ENCODE results near the gene SYT11. TPM values are rescaled to one million over a fixed set of nuclear protein-coding genes. Genes with fewer than 3 reads are reported as not detected.
A peak's percentile ranks its signal among the peaks of the same experiment; 100 is the strongest.
"Not testable (repeated sequence)": the region's sequence is repeated elsewhere in the genome, so short reads cannot be mapped to it uniquely, and the experiment has no call there.

SYT11 gene
- total RNA-seq, 1 donor from 2014 or later: 10.4 TPM

GRCh38 chr1:155895617-155896016, 36.2 kb downstream of the SYT11 start:
- not testable (repeated sequence) for H3K4me1 ChIP-seq (ENCODE audit: control insufficient read depth in 3 of 3, insufficient read depth in 3 of 3, low read length in 3 of 3); H3K9ac ChIP-seq (ENCODE audit: low read depth in 1 of 3, low read length in 3 of 3); H3K9me3 ChIP-seq (ENCODE audit: control insufficient read depth in 3 of 3, low read length in 3 of 3); H3K27ac ChIP-seq (ENCODE audit: low read depth, low read length); H3K4me3 ChIP-seq (ENCODE audit: low read length in 3 of 3); H3K27me3 ChIP-seq (ENCODE audit: control insufficient read depth in 3 of 3, insufficient read depth in 3 of 3, low read length in 3 of 3)
- H3K36me3 ChIP-seq (ENCODE audit: control insufficient read depth in 3 of 3, insufficient read depth in 3 of 3, low read length in 3 of 3): peaks cover 17 to 28% (median 23%) of the 10 kb centered on the region in 3 donors

DNA sequence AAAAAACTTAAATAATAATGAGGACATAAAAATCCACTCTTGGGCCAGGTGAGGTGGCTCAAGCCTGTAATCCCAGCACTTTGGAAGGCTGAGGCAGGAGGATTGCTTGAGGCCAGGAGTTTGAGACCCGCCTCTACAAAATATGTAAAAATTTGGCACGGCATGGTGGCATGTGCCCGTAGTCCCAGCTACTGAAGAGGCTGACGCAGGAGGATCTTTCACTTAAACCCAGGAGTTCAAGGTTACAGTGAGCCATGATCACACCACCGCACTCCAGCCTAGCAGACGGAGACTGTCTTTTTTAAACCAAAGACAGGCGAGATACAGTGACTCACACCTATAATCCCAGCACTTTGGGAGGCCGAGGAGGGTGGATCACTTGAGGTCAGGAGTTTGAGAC, 37.1 kb downstream of the SYT11 start:
- H3K4me1 ChIP-seq (ENCODE audit: control insufficient read depth in 3 of 3, insufficient read depth in 3 of 3, low read length in 3 of 3); H3K27me3 ChIP-seq (ENCODE audit: control insufficient read depth in 3 of 3, insufficient read depth in 3 of 3, low read length in 3 of 3); H3K4me3 ChIP-seq (ENCODE audit: low read length in 3 of 3); H3K9me3 ChIP-seq (ENCODE audit: control insufficient read depth in 3 of 3, low read length in 3 of 3); H3K9ac ChIP-seq (ENCODE audit: low read depth in 1 of 3, low read length in 3 of 3); H3K27ac ChIP-seq (ENCODE audit: low read depth, low read length): not testable (repeated sequence)
- H3K36me3 ChIP-seq (ENCODE audit: control insufficient read depth in 3 of 3, insufficient read depth in 3 of 3, low read length in 3 of 3): peaks cover 22 to 34% (median 28%) of the 10 kb centered on the region in 3 donors

DNA sequence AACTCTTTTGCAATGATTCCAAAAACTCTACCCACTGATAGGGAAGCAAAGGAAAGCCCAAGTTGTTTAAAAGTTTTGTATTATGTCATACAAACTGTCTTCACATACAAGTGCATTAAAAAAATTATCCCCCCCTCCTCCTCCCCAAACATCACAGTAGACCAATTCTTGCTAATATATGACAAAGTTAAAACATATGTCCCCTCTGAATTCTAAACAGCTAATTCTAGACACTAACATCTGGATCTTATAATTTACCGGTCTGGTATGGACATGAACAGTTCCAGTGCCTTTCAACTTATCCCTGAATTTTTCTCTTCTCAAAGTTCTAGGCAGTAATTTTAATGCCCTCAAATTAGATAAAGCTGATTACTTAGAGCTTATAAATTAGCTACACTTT, 38.4 kb downstream of the SYT11 start:
- H3K27me3 ChIP-seq (ENCODE audit: control insufficient read depth in 3 of 3, insufficient read depth in 3 of 3, low read length in 3 of 3): no peaks in the 10 kb centered on the region
- H3K9ac ChIP-seq (ENCODE audit: low read depth in 1 of 3, low read length in 3 of 3): no peak overlapping the region
- H3K4me1 ChIP-seq (ENCODE audit: control insufficient read depth in 3 of 3, insufficient read depth in 3 of 3, low read length in 3 of 3): peaks cover 2 to 4% (median 3%) of the 10 kb centered on the region in 3 donors
- no peak overlapping the region for H3K27ac ChIP-seq (ENCODE audit: low read depth, low read length)
- no peaks in the 10 kb centered on the region for H3K9me3 ChIP-seq (ENCODE audit: control insufficient read depth in 3 of 3, low read length in 3 of 3)
- H3K36me3 ChIP-seq (ENCODE audit: control insufficient read depth in 3 of 3, insufficient read depth in 3 of 3, low read length in 3 of 3): peaks cover 26 to 39% (median 32%) of the 10 kb centered on the region in 3 donors
- H3K4me3 ChIP-seq (ENCODE audit: low read length in 3 of 3): no peak overlapping the region

DNA sequence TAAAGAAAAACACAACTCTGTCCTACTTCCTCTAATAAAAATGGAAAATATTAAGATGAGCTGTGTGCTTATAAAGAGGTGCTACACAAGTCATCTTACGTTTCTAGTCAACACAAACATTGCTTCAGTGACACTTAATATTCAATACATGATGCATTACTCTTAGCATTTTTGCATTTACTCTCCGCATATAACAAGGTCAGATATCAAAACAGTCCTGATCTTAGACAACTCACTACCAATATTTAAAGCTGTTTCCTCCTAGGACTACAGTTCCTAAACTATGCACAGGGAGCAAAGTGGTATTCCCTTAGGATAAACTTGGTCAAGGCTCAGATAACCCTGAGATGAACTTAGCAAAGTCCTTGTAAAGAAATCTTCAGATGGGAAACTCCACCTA, 39.5 kb downstream of the SYT11 start:
- peaks cover 0 to under 1% (median 0%) of the 10 kb centered on the region in 3 donors for H3K4me1 ChIP-seq (ENCODE audit: control insufficient read depth in 3 of 3, insufficient read depth in 3 of 3, low read length in 3 of 3)
- H3K27me3 ChIP-seq (ENCODE audit: control insufficient read depth in 3 of 3, insufficient read depth in 3 of 3, low read length in 3 of 3): no peaks in the 10 kb centered on the region
- H3K27ac ChIP-seq (ENCODE audit: low read depth, low read length): no peak overlapping the region
- no peak overlapping the region for H3K4me3 ChIP-seq (ENCODE audit: low read length in 3 of 3)
- no peak overlapping the region for H3K9ac ChIP-seq (ENCODE audit: low read depth in 1 of 3, low read length in 3 of 3)
- peaks cover 32 to 46% (median 36%) of the 10 kb centered on the region in 3 donors for H3K36me3 ChIP-seq (ENCODE audit: control insufficient read depth in 3 of 3, insufficient read depth in 3 of 3, low read length in 3 of 3)
- H3K9me3 ChIP-seq (ENCODE audit: control insufficient read depth in 3 of 3, low read length in 3 of 3): no peaks in the 10 kb centered on the region

DNA sequence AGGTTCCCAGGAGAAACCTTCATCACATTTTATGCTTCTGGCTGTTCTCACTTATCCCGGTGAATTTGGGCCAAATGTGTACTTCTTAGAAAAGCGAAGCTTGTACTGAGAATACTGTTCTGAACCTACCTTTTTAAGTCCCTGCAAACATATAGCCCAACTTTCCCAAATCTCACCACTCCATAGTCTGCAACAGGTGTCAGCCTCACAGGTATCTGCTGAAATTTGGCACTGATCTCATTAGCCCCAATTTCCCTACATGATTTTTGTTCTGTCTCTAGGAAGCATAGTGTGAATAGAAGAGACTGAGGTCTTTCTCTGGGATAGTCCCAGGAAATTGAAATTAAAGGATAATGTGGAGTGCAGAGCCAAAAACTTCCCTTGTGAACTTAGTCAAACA, 40.3 kb downstream of the SYT11 start:
- Histone ChIP-seq H3K4me3 (ENCODE audit: low read length in 3 of 3) (no peak overlapping the region), H3K27ac (ENCODE audit: low read depth, low read length) (no peak overlapping the region), H3K36me3 (ENCODE audit: control insufficient read depth in 3 of 3, insufficient read depth in 3 of 3, low read length in 3 of 3) (peaks cover 40 to 54% (median 44%) of the 10 kb centered on the region in 3 donors), H3K27me3 (ENCODE audit: control insufficient read depth in 3 of 3, insufficient read depth in 3 of 3, low read length in 3 of 3) (no peaks in the 10 kb centered on the region), H3K4me1 (ENCODE audit: control insufficient read depth in 3 of 3, insufficient read depth in 3 of 3, low read length in 3 of 3) (no peaks in the 10 kb centered on the region), H3K9me3 (ENCODE audit: control insufficient read depth in 3 of 3, low read length in 3 of 3) (no peaks in the 10 kb centered on the region), H3K9ac (ENCODE audit: low read depth in 1 of 3, low read length in 3 of 3) (no peak overlapping the region)

- no peak overlapping the region for H3K27ac ChIP-seq (ENCODE audit: low read depth, low read length)
- no peaks in the 10 kb centered on the region for H3K4me1 ChIP-seq (ENCODE audit: control insufficient read depth in 3 of 3, insufficient read depth in 3 of 3, low read length in 3 of 3)
- H3K36me3 ChIP-seq (ENCODE audit: control insufficient read depth in 3 of 3, insufficient read depth in 3 of 3, low read length in 3 of 3): peaks cover 44 to 59% (median 49%) of the 10 kb centered on the region in 3 donors
- H3K9ac ChIP-seq (ENCODE audit: low read depth in 1 of 3, low read length in 3 of 3): no peak overlapping the region
- H3K9me3 ChIP-seq (ENCODE audit: control insufficient read depth in 3 of 3, low read length in 3 of 3): no peaks in the 10 kb centered on the region
- H3K27me3 ChIP-seq (ENCODE audit: control insufficient read depth in 3 of 3, insufficient read depth in 3 of 3, low read length in 3 of 3): no peaks in the 10 kb centered on the region
- H3K4me3 ChIP-seq (ENCODE audit: low read length in 3 of 3): no peak overlapping the region
Observed at GRCh38 chr1:155900161-155900560, 40.8 kb downstream of the SYT11 start.

GRCh38 chr1:155904261-155904660, 44.9 kb downstream of the SYT11 start:
- Histone ChIP-seq H3K27ac (ENCODE audit: low read depth, low read length) (no peak overlapping the region), H3K27me3 (ENCODE audit: control insufficient read depth in 3 of 3, insufficient read depth in 3 of 3, low read length in 3 of 3) (no peaks in the 10 kb centered on the region), H3K9me3 (ENCODE audit: control insufficient read depth in 3 of 3, low read length in 3 of 3) (no peaks in the 10 kb centered on the region), H3K4me1 (ENCODE audit: control insufficient read depth in 3 of 3, insufficient read depth in 3 of 3, low read length in 3 of 3) (no peaks in the 10 kb centered on the region), H3K9ac (ENCODE audit: low read depth in 1 of 3, low read length in 3 of 3) (no peak overlapping the region), H3K4me3 (ENCODE audit: low read length in 3 of 3) (no peak overlapping the region), H3K36me3 (ENCODE audit: control insufficient read depth in 3 of 3, insufficient read depth in 3 of 3, low read length in 3 of 3) (peaks cover 46 to 57% (median 53%) of the 10 kb centered on the region in 3 donors)

GRCh38 chr1:155909894-155910293, 50.5 kb downstream of the SYT11 start:
- Histone ChIP-seq H3K27ac (ENCODE audit: low read depth, low read length) (peak overlapping the region; percentile 59), H3K9ac (ENCODE audit: low read depth in 1 of 3, low read length in 3 of 3) (no peak overlapping the region)

GRCh38 chr1:155910621-155911121, 51.3 kb downstream of the SYT11 start:
- peak overlapping the region; percentile 29 to 76 (median 75) for H3K9ac ChIP-seq (ENCODE audit: low read depth in 1 of 3, low read length in 3 of 3)
- H3K27me3 ChIP-seq (ENCODE audit: control insufficient read depth in 3 of 3, insufficient read depth in 3 of 3, low read length in 3 of 3): no peaks in the 10 kb centered on the region
- H3K4me3 ChIP-seq (ENCODE audit: low read length in 3 of 3): peak overlapping the region; percentile 79 to 87 (median 79)
- H3K9me3 ChIP-seq (ENCODE audit: control insufficient read depth in 3 of 3, low read length in 3 of 3): no peaks in the 10 kb centered on the region
- H3K36me3 ChIP-seq (ENCODE audit: control insufficient read depth in 3 of 3, insufficient read depth in 3 of 3, low read length in 3 of 3): peaks cover 17 to 33% (median 25%) of the 10 kb centered on the region in 3 donors
- peaks cover 3 to 14% (median 7%) of the 10 kb centered on the region in 3 donors for H3K4me1 ChIP-seq (ENCODE audit: control insufficient read depth in 3 of 3, insufficient read depth in 3 of 3, low read length in 3 of 3)
- peak overlapping the region; percentile 59 for H3K27ac ChIP-seq (ENCODE audit: low read depth, low read length)

More at GRCh38 chr1:155909894-155910293, 50.5 kb downstream of the SYT11 start:
- Histone ChIP-seq H3K27me3 (ENCODE audit: control insufficient read depth in 3 of 3, insufficient read depth in 3 of 3, low read length in 3 of 3) (no peaks in the 10 kb centered on the region), H3K4me3 (ENCODE audit: low read length in 3 of 3) (peak overlapping the region in 1 of 3 donors; percentile 87), H3K36me3 (ENCODE audit: control insufficient read depth in 3 of 3, insufficient read depth in 3 of 3, low read length in 3 of 3) (peaks cover 19 to 36% (median 26%) of the 10 kb centered on the region in 3 donors), H3K9me3 (ENCODE audit: control insufficient read depth in 3 of 3, low read length in 3 of 3) (no peaks in the 10 kb centered on the region), H3K4me1 (ENCODE audit: control insufficient read depth in 3 of 3, insufficient read depth in 3 of 3, low read length in 3 of 3) (peaks cover 3 to 14% (median 7%) of the 10 kb centered on the region in 3 donors)

DNA sequence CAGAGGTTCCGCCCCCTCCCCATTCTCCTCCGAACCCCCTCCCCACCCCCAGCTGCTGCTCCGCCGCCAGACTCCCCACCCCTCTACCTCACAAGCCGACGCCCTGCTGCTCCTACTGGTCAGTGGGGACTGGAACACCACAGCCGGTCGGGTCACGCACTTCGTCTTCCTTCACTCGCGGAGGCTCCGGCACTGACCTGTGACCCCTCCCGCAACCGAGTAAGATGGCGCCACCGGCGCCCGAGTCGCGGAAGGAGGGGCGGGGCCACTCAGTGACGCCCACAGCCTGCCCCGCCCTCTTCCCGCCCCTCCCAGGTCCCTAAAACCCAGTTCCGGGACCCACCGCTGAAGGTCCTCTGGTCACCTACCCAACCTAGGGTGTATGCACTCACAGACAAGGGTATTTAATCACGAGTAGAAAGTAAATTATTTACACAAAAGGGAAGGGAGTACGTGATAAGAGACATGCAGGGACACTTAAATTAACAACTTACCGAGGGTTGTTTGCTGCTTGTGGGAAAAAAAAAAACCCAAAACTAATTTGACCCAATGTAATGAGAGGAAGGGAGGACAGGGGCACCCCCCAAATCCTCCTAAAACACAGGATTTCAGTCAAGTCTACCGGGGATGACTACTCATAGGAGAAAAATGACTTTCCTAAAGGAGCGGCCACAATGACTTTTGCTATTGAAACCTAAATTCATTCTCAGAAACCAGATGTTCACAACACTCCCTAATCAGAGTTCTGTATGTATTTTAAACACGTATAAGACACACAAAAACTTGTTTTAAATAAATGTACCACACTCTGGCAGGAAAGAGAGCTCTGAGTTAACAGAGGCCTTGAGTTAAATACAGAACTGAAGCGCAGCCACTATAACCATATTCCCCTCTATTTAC, 52.0 kb downstream of the SYT11 start, which contains the start of gene RIT1:
TSS of gene RIT1 (minus strand) at position 194 of the 900 bp plus-strand sequence. CDS start 588 bp downstream, outside the sequence.
- Histone ChIP-seq H3K36me3 (ENCODE audit: control insufficient read depth in 3 of 3, insufficient read depth in 3 of 3, low read length in 3 of 3) (peaks cover 18 to 40% (median 32%) of the 10 kb centered on the region in 3 donors), H3K9ac (ENCODE audit: low read depth in 1 of 3, low read length in 3 of 3) (peak within 1 kb of the TSS; percentile 52 to 76 (median 75)), H3K9me3 (ENCODE audit: control insufficient read depth in 3 of 3, low read length in 3 of 3) (no peaks in the 10 kb centered on the region), H3K27ac (ENCODE audit: low read depth, low read length) (peak within 1 kb of the TSS; percentile 59), H3K27me3 (ENCODE audit: control insufficient read depth in 3 of 3, insufficient read depth in 3 of 3, low read length in 3 of 3) (no peaks in the 10 kb centered on the region), H3K4me3 (ENCODE audit: low read length in 3 of 3) (peak within 1 kb of the TSS; percentile 79 to 87 (median 79)), H3K4me1 (ENCODE audit: control insufficient read depth in 3 of 3, insufficient read depth in 3 of 3, low read length in 3 of 3) (peaks cover 3 to 14% (median 7%) of the 10 kb centered on the region in 3 donors)
